NCI-H1694 (cell line): Measurements from ENCODE around the gene HAP1.
"Not testable (repeated sequence)": the region's sequence is repeated elsewhere in the genome, so short reads cannot be mapped to it uniquely, and the experiment has no call there.

ENCODE experiments used
- DNase-seq: peaks from one replicate; lab custom pipeline; 2025; lab: John Stamatoyannopoulos, UW

HAP1 gene

GRCh38 chr17:41734139-41734948 is at the start of gene HAP1:
HAP1 (minus strand) TSS chr17:41734643; CDS start chr17:41734634, 9 bp downstream.
- DNase-seq = no peak

- DNase-seq = no peak
These were observed 47.7 kb upstream of the HAP1 start for GRCh38 chr17:41782142-41782541.

GRCh38 chr17:41781404-41782110 is 47.1 kb upstream of the HAP1 start:
- DNase-seq = no peak

GRCh38 chr17:41779954-41780353 is 45.5 kb upstream of the HAP1 start:
- no peak for DNase-seq

GRCh38 chr17:41777574-41778188 is 43.2 kb upstream of the HAP1 start:
- DNase-seq = peak; percentile 59

- no peak for DNase-seq
These were observed 42.7 kb upstream of the HAP1 start for GRCh38 chr17:41777157-41777573.

- DNase-seq = not testable (repeated sequence)
These were observed 41.9 kb upstream of the HAP1 start for GRCh38 chr17:41776262-41776900.

GRCh38 chr17:41775394-41776226 is 41.2 kb upstream of the HAP1 start:
- DNase-seq = no peak

GRCh38 chr17:41773731-41774193 is 39.3 kb upstream of the HAP1 start:
- no peak for DNase-seq

- peak; percentile 20 for DNase-seq
These were observed 38.7 kb upstream of the HAP1 start for GRCh38 chr17:41773190-41773588.

GRCh38 chr17:41772586-41773189 is 38.2 kb upstream of the HAP1 start:
- no peak for DNase-seq

- no peak for DNase-seq
These were observed 37.8 kb upstream of the HAP1 start for GRCh38 chr17:41772218-41772585.

GRCh38 chr17:41771389-41772206 is 37.2 kb upstream of the HAP1 start:
- no peak for DNase-seq

GRCh38 chr17:41769985-41770384 is 35.5 kb upstream of the HAP1 start:
- DNase-seq = no peak

- no peak for DNase-seq
These were observed 35.0 kb upstream of the HAP1 start for GRCh38 chr17:41769346-41769862.

- DNase-seq = no peak
These were observed 34.3 kb upstream of the HAP1 start for GRCh38 chr17:41768682-41769288.

- no peak for DNase-seq
These were observed 33.0 kb upstream of the HAP1 start for GRCh38 chr17:41767324-41768042.

- DNase-seq = no peak
These were observed 31.7 kb upstream of the HAP1 start for GRCh38 chr17:41766135-41766534.

- no peak for DNase-seq
These were observed 28.9 kb upstream of the HAP1 start for GRCh38 chr17:41763327-41763726.
